Brain microvascular endothelial cell (primary cell): Measurements from ENCODE around the gene GRXCR2.

ENCODE experiments used
- DNase-seq: peaks from one replicate; pipeline ENCODE4 v3.0.0-alpha.2; 2020
- H3K27ac ChIP-seq: fragments of 250-450 bp; sonication (Bioruptor Pico); 2 replicates; pipeline ENCODE4 v1.5.1; 2020; ENCODE audit warnings: mild to moderate bottlenecking, moderate library complexity
- H3K27me3 ChIP-seq: fragments of 250-450 bp; sonication (Bioruptor Pico); replicated peaks from 2 replicates; pipeline ENCODE4 v1.5.1; 2020; ENCODE audit warnings: mild to moderate bottlenecking
- H3K36me3 ChIP-seq: fragments of 250-450 bp; sonication (Bioruptor Pico); replicated peaks from 2 replicates; pipeline ENCODE4 v1.5.1; 2020; ENCODE audit warnings: mild to moderate bottlenecking
- H3K4me3 ChIP-seq: 2 replicates; pipeline ENCODE4 v1.5.1; 2011; ENCODE audit warnings: low read depth, mild to moderate bottlenecking, control low read depth, low read length, moderate library complexity
- in situ Hi-C: cut with HindIII; loops from 2 replicates; pipeline ENCODE4 v1.10.0; 2017; ENCODE audit warnings: low sequenced_read_pairs, low pct_ligation_motif_present
- TF ChIP-seq, protein P1 (sequence below): IDR thresholded peaks from 2 replicates; pipeline ENCODE4 v1.5.1; 2011; ENCODE audit warnings: low read depth, mild to moderate bottlenecking, moderate library complexity, low read length, control low read depth, inconsistent platforms; ENCODE audit errors: missing control alignments

Gene GRXCR2

GRCh38 chr5:145833631-145834200, 39.1 kb downstream of the GRXCR2 start:
- TF ChIP-seq, protein P1, sequence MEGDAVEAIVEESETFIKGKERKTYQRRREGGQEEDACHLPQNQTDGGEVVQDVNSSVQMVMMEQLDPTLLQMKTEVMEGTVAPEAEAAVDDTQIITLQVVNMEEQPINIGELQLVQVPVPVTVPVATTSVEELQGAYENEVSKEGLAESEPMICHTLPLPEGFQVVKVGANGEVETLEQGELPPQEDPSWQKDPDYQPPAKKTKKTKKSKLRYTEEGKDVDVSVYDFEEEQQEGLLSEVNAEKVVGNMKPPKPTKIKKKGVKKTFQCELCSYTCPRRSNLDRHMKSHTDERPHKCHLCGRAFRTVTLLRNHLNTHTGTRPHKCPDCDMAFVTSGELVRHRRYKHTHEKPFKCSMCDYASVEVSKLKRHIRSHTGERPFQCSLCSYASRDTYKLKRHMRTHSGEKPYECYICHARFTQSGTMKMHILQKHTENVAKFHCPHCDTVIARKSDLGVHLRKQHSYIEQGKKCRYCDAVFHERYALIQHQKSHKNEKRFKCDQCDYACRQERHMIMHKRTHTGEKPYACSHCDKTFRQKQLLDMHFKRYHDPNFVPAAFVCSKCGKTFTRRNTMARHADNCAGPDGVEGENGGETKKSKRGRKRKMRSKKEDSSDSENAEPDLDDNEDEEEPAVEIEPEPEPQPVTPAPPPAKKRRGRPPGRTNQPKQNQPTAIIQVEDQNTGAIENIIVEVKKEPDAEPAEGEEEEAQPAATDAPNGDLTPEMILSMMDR = no peak
- Histone ChIP-seq H3K27me3 (no peaks in the 10 kb centered on the region), H3K4me3 (no peak overlapping the region), H3K36me3 (no peaks in the 10 kb centered on the region), H3K27ac (no peak overlapping the region)
- DNase-seq = no peak
- in situ Hi-C loops = no loop called here

GRCh38 chr5:145830594-145830993, 42.2 kb downstream of the GRXCR2 start:
- in situ Hi-C loops = no loop called here
- H3K27ac ChIP-seq = no peak overlapping the region
- H3K27me3 ChIP-seq = no peaks in the 10 kb centered on the region
- H3K36me3 ChIP-seq = no peaks in the 10 kb centered on the region
- TF ChIP-seq, protein P1 = no peak
- no peak overlapping the region for H3K4me3 ChIP-seq
- DNase-seq = no peak

DNA sequence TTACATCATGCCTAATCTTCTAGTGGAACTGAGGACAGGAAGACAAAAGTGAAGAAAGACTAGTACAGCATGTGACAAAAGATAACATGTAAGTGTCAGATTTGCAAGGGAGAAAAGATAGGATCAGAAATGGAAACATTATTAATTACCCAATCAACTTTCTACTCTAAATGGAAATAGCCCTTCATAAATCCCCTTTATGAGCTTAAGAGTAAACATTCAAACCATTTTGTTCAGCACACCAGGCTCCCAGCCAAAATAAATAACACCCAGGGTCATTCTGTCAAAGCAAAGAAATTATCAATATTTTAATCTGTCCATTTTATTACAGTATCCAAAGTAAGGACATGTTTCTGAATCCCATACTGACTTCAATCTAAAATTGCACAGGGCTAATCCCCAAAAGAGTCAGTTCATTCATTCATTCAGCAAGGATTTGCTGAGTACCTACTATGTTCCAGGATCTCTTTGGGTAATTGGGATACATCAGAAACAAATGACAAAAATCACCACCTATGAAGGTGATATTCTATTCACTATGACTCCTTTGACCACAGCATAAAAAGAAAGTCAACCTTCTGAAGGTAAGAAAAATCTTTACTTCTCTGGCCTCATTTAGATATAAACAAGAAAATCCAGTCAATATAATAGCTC, 43.0 kb downstream of the GRXCR2 start:
- TF ChIP-seq, protein P1 = no peak
- Histone ChIP-seq H3K4me3 (no peak overlapping the region), H3K27me3 (no peaks in the 10 kb centered on the region), H3K36me3 (no peaks in the 10 kb centered on the region), H3K27ac (no peak overlapping the region)
- in situ Hi-C loops = no loop called here
- no peak for DNase-seq

DNA sequence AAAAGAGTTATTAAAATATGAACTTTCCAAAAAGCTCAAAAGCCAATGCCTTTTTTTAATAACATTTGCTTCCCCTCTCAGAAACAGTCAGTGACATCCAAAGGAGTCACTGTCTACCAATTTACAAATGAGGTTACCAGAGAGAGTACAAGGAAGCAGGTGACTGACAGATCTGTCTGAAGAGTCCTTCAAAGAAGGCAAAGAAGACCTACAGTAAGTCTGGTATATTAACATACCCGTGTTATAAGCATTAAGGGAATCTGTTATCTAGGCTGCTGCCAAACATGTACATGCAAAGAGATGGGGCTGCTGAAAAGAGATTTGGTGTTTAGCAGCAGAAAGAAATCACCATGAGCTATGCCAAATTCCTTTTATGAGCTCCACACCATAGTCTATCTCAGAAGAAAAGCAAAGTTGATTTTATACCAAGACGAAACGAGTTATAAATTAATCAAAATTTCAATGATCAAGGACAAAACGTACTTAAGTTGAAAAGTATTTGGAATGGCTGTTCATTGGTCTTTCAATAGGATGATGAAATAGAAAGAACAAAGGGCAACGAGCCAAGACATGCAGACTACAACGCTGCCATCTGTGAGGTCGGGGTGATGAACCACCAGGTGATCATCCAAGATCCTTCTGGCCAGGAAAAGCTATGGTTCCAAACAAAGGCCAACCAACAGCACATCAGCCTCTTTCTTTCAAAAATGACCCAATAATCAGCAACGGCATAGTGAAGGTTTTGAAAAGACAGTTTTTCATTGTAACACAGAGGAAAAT, 45.7 kb downstream of the GRXCR2 start:
- no peaks in the 10 kb centered on the region for H3K27me3 ChIP-seq
- in situ Hi-C loops = no loop called here
- H3K36me3 ChIP-seq = no peaks in the 10 kb centered on the region
- TF ChIP-seq, protein P1 = no peak
- H3K27ac ChIP-seq = no peak overlapping the region
- no peak for DNase-seq
- no peak overlapping the region for H3K4me3 ChIP-seq

- H3K4me3 ChIP-seq = no peak overlapping the region
- in situ Hi-C loops = no loop called here
- H3K27ac ChIP-seq = no peak overlapping the region
- no peaks in the 10 kb centered on the region for H3K36me3 ChIP-seq
- DNase-seq = no peak
- no peaks in the 10 kb centered on the region for H3K27me3 ChIP-seq
- TF ChIP-seq, protein P1 = peak; percentile 75
These were observed 47.0 kb downstream of the GRXCR2 start for GRCh38 chr5:145825751-145826180.
